ENCODE measurements around the gene ASPHD1. TPM values are rescaled to one million over a fixed set of nuclear protein-coding genes. Genes with fewer than 3 reads are reported as not detected.
A peak's percentile ranks its signal among the peaks of the same experiment; 100 is the strongest.
"Not testable (repeated sequence)": the region's sequence is repeated elsewhere in the genome, so short reads cannot be mapped to it uniquely, and the experiment has no call there.

ASPHD1 gene
- polyA plus RNA-seq, 1 donor (not counting 4 experiments of a cell fraction or from before 2014, with no cell fraction given) = 0.71 TPM

DNA sequence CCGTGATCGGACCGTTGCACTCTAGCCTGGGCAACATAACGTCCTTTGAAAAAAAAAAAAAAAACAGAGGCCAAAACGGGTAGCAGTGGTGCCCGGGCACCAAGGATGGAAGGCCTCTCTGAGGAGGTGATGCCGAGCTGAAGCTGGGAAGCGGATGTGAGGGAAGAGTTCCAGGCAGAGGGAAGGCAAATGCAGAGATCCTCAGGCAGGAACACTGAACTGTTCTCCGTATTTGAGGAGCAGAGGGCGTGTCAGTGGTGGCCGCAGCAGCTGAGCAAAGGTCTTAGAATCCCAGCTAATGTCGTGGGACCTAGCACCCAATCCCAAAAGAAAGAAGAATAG, 26.4 kb downstream of the ASPHD1 start:
- peaks cover 7 to 10% of the 10 kb centered on the region in 2 experiments for H3K36me3 ChIP-seq (ENCODE audit: control insufficient read depth in 2 of 2, extremely low read depth in 1 of 2, insufficient read depth in 2 of 2, low read length in 2 of 2)
- H3K9me1 ChIP-seq (ENCODE audit: control insufficient read depth, extremely low read depth, insufficient read depth, low read length) = no peaks in the 10 kb centered on the region
- dilution Hi-C loops (cut with MboI; ENCODE audit: extremely low pct_ligation_motif_present, low sequenced_read_pairs) = no loop called here
- TF ChIP-seq EZH2 (IDR thresholded peaks at IDR 0.05; ENCODE audit: low read length) = no peak
- TF ChIP-seq, protein P1, sequence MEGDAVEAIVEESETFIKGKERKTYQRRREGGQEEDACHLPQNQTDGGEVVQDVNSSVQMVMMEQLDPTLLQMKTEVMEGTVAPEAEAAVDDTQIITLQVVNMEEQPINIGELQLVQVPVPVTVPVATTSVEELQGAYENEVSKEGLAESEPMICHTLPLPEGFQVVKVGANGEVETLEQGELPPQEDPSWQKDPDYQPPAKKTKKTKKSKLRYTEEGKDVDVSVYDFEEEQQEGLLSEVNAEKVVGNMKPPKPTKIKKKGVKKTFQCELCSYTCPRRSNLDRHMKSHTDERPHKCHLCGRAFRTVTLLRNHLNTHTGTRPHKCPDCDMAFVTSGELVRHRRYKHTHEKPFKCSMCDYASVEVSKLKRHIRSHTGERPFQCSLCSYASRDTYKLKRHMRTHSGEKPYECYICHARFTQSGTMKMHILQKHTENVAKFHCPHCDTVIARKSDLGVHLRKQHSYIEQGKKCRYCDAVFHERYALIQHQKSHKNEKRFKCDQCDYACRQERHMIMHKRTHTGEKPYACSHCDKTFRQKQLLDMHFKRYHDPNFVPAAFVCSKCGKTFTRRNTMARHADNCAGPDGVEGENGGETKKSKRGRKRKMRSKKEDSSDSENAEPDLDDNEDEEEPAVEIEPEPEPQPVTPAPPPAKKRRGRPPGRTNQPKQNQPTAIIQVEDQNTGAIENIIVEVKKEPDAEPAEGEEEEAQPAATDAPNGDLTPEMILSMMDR (optimal IDR thresholded peaks at IDR 0.05 in 1 of 3, IDR thresholded peaks at IDR 0.05 in 1 of 3, conservative IDR thresholded peaks at IDR 0.05 in 1 of 3; ENCODE audit: extremely low read depth in 1 of 3, insufficient read depth in 2 of 3, low read length in 3 of 3) = no peak
- peak overlapping the region; percentile 97 for H2AFZ ChIP-seq (ENCODE audit: control insufficient read depth, low read length)
- H3K9me3 ChIP-seq (ENCODE audit: control insufficient read depth, low read depth, low read length) = no peaks in the 10 kb centered on the region
- H4K20me1 ChIP-seq (ENCODE audit: control insufficient read depth, extremely low read depth, insufficient read depth, low read length) = peaks cover 4% of the 10 kb centered on the region
- peak overlapping the region; percentile 93 for H3K4me2 ChIP-seq (ENCODE audit: control insufficient read depth, extremely low read depth, insufficient read depth, low read depth, low read length)
- peaks cover 19% of the 10 kb centered on the region for H3K79me2 ChIP-seq (ENCODE audit: control insufficient read depth, insufficient read depth, low read length)
- no peaks in the 10 kb centered on the region for H3K27me3 ChIP-seq (ENCODE audit: control insufficient read depth, extremely low read depth, insufficient read depth, low read length)
- peak overlapping the region; percentile 80 for H3K9ac ChIP-seq (ENCODE audit: control insufficient read depth, extremely low read depth, insufficient read depth, low read length)
- FAIRE-seq (peak; percentile 44), DNase-seq (ENCODE audit: low read depth, low spot score) (no peak)
- H3K4me1 ChIP-seq (ENCODE audit: control insufficient read depth, extremely low read depth, insufficient read depth, low read length) = peaks cover 14% of the 10 kb centered on the region
- peak overlapping the region; percentile 81 to 99 (median 86) for H3K4me3 ChIP-seq (ENCODE audit: control insufficient read depth in 2 of 3, extremely low read depth in 1 of 3, insufficient read depth in 2 of 3, low read depth in 1 of 3, low read length in 3 of 3)
- peak overlapping the region; percentile 65 for H3K27ac ChIP-seq (ENCODE audit: control insufficient read depth, insufficient read depth, low read length)

DNA sequence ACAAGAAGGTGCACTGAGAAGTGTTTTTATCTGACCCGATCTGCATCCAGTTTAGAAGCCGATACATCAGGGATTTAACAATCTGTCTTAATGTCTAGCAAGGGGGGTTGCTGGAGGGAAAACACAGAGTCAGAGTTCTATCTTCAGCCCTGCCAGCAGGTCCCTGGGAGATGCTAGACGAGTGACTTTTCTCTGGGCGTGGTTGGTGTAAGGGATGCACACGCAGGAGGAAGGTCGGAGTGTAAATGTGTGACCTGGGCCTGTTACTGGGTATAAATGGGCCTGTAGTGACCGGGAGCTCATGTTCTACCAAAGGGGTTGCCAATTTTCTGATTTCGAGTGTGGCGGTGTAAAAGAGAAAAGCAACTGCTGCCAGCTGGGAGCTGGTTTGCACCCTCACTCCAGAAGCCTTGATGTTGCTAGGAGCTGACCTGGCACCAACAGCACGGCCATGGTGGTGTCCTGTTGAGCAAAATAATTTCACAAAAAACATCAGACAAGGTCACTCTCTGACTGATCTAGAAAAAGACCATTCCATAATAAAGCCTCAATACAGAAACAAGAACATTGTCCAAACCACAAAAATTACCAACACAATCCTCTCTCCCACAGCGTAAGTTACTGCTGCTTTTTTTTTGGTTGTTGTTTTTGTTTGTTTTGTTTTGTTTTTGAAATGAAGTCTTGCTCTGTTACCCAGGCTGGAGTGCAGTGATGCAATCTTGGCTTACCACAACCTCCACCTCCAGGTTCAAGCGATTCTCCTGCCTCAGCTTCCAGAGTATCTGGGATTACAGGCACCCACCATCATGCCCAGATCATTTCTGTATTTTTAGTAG, 27.0 kb downstream of the ASPHD1 start:
- Histone ChIP-seq H3K4me1 (ENCODE audit: control insufficient read depth, extremely low read depth, insufficient read depth, low read length) (peaks cover 14% of the 10 kb centered on the region), H3K9ac (ENCODE audit: control insufficient read depth, extremely low read depth, insufficient read depth, low read length) (peak overlapping the region; percentile 80), H3K36me3 (ENCODE audit: control insufficient read depth in 2 of 2, extremely low read depth in 1 of 2, insufficient read depth in 2 of 2, low read length in 2 of 2) (peaks cover 5 to 10% of the 10 kb centered on the region in 2 experiments), H3K4me2 (ENCODE audit: control insufficient read depth, extremely low read depth, insufficient read depth, low read depth, low read length) (peak overlapping the region; percentile 93), H4K20me1 (ENCODE audit: control insufficient read depth, extremely low read depth, insufficient read depth, low read length) (peaks cover 4% of the 10 kb centered on the region), H3K9me3 (ENCODE audit: control insufficient read depth, low read depth, low read length) (no peaks in the 10 kb centered on the region), H3K27me3 (ENCODE audit: control insufficient read depth, extremely low read depth, insufficient read depth, low read length) (no peaks in the 10 kb centered on the region), H3K4me3 (ENCODE audit: control insufficient read depth in 2 of 3, extremely low read depth in 1 of 3, insufficient read depth in 2 of 3, low read depth in 1 of 3, low read length in 3 of 3) (peak overlapping the region in 2 of 3 experiments; percentile 81 to 86), H2AFZ (ENCODE audit: control insufficient read depth, low read length) (peak overlapping the region; percentile 97), H3K27ac (ENCODE audit: control insufficient read depth, insufficient read depth, low read length) (peak overlapping the region; percentile 65), H3K79me2 (ENCODE audit: control insufficient read depth, insufficient read depth, low read length) (peaks cover 19% of the 10 kb centered on the region), H3K9me1 (ENCODE audit: control insufficient read depth, extremely low read depth, insufficient read depth, low read length) (no peaks in the 10 kb centered on the region)
- dilution Hi-C loops (cut with MboI; ENCODE audit: extremely low pct_ligation_motif_present, low sequenced_read_pairs) = no loop called here
- TF ChIP-seq, protein P1 (optimal IDR thresholded peaks at IDR 0.05 in 1 of 3, IDR thresholded peaks at IDR 0.05 in 1 of 3, conservative IDR thresholded peaks at IDR 0.05 in 1 of 3; ENCODE audit: extremely low read depth in 1 of 3, insufficient read depth in 2 of 3, low read length in 3 of 3) = no peak
- TF ChIP-seq EZH2 (IDR thresholded peaks at IDR 0.05; ENCODE audit: low read length) = no peak
- DNase-seq (ENCODE audit: low read depth, low spot score) = no peak
- no peak for FAIRE-seq

DNA sequence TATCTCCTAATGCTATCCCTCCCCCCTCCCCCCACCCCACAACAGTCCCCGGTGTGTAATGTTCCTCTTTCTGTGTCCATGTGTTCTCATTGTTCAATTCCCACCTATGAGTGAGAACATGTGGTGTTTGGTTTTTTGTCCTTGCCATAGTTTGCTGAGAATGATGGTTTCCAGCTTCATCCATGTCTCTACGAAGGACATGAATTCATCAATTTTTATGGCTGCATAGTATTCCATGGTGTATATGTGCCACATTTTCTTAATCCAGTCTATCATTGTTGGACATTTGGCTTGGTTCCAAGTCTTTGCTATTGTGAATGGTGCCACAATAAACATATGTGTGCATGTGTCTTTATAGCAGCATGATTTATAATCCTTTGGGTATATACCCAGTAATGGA, 31.5 kb downstream of the ASPHD1 start:
- H4K20me1 ChIP-seq (ENCODE audit: control insufficient read depth, extremely low read depth, insufficient read depth, low read length); H3K9me1 ChIP-seq (ENCODE audit: control insufficient read depth, extremely low read depth, insufficient read depth, low read length); H2AFZ ChIP-seq (ENCODE audit: control insufficient read depth, low read length); H3K9ac ChIP-seq (ENCODE audit: control insufficient read depth, extremely low read depth, insufficient read depth, low read length); H3K4me1 ChIP-seq (ENCODE audit: control insufficient read depth, extremely low read depth, insufficient read depth, low read length); H3K27ac ChIP-seq (ENCODE audit: control insufficient read depth, insufficient read depth, low read length); H3K4me2 ChIP-seq (ENCODE audit: control insufficient read depth, extremely low read depth, insufficient read depth, low read depth, low read length); H3K4me3 ChIP-seq (ENCODE audit: control insufficient read depth in 2 of 3, extremely low read depth in 1 of 3, insufficient read depth in 2 of 3, low read depth in 1 of 3, low read length in 3 of 3); FAIRE-seq; H3K36me3 ChIP-seq (ENCODE audit: control insufficient read depth in 2 of 2, extremely low read depth in 1 of 2, insufficient read depth in 2 of 2, low read length in 2 of 2); H3K9me3 ChIP-seq (ENCODE audit: control insufficient read depth, low read depth, low read length); dilution Hi-C loops (cut with MboI; ENCODE audit: extremely low pct_ligation_motif_present, low sequenced_read_pairs); H3K27me3 ChIP-seq (ENCODE audit: control insufficient read depth, extremely low read depth, insufficient read depth, low read length); H3K79me2 ChIP-seq (ENCODE audit: control insufficient read depth, insufficient read depth, low read length); DNase-seq (ENCODE audit: low read depth, low spot score): not testable (repeated sequence)

Measured in keratinocyte (primary cell).